Ovary (tissue), 3 donors: ENCODE data around the gene ACTA1.

Experiments used
- EP300 ChIP-seq: sonication (generic); formaldehyde crosslinking; IDR thresholded peaks from one replicate; pipeline ENCODE4 v1.6.1; 2017; ENCODE audit warnings: antibody characterized with exemption
- POLR2A ChIP-seq: fragments of 450-650 bp; IDR thresholded peaks from one replicate; pipeline ENCODE4 v1.6.1; 2017; ENCODE audit warnings: antibody characterized with exemption, mild to moderate bottlenecking, moderate library complexity
- TF ChIP-seq, protein P1 (sequence below), 3 donors: fragments of 450-650 bp in 2 of 3; fragments of 200-600 bp in 1 of 3; IDR thresholded peaks; one replicate each; pipeline versions ENCODE4 v1.5.1 to v1.8.0; 2016 to 2022; ENCODE audit warnings: antibody characterized with exemption in 3 of 3, mild to moderate bottlenecking in 1 of 3
- donor health status: DM: no; HTN: no; CAD: no.

DNA sequence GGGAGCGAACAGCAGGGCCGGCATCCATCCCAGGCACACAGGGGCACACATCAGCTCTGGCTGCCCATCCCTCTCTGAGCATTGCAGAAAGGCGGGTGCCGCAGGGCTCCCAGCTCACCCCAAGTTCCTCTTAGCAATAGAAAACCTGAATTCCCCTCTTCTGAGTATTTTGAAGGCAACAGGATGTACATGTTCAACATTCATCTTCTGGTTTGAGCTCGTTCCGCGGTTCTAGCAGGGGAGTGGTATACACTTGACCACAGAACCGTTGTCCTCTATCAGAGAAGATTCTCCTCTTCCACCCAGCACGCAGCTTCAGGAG lies 23.6 kb downstream of the ACTA1 start:
- no peak for TF ChIP-seq POLR2A
- TF ChIP-seq, protein P1, sequence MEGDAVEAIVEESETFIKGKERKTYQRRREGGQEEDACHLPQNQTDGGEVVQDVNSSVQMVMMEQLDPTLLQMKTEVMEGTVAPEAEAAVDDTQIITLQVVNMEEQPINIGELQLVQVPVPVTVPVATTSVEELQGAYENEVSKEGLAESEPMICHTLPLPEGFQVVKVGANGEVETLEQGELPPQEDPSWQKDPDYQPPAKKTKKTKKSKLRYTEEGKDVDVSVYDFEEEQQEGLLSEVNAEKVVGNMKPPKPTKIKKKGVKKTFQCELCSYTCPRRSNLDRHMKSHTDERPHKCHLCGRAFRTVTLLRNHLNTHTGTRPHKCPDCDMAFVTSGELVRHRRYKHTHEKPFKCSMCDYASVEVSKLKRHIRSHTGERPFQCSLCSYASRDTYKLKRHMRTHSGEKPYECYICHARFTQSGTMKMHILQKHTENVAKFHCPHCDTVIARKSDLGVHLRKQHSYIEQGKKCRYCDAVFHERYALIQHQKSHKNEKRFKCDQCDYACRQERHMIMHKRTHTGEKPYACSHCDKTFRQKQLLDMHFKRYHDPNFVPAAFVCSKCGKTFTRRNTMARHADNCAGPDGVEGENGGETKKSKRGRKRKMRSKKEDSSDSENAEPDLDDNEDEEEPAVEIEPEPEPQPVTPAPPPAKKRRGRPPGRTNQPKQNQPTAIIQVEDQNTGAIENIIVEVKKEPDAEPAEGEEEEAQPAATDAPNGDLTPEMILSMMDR (IDR thresholded peaks at IDR 0.05): no peak
- no peak for TF ChIP-seq EP300
